ENCODE data around the gene PITX1. TPM values are rescaled to one million over a fixed set of nuclear protein-coding genes. Genes with fewer than 3 reads are reported as not detected.

PITX1 gene
- total and polyA plus RNA-seq, 2 donors (not counting 3 experiments of a cell fraction or from before 2014, with no cell fraction given), result 0.48 to 6.0 TPM

DNA sequence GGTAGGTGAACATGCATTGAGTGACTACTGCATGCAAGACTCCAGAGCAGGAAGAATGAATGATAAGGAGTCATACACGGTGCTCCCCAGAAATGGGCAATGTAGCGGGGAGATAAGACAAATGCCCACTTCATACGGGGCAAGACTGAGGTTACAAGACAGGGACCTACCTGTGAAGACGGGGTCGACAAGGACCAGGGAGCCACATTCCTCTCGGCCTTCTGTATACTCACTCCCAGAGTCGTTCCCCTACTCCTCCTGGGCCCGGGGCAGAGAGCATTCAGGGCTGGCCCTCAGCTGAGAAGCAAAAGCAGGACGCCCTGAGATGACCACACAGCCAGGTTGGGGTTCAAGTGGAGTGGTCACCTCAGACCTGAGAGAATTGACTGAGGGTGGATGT, 26.7 kb downstream of the PITX1 start:
- no peaks in the 10 kb centered on the region for H4K20me1 ChIP-seq (replicated peaks; ENCODE audit: control insufficient read depth, extremely low read depth, insufficient read depth, low read length)
- POLR2A ChIA-PET, result no interaction called here
- no peak overlapping the region for H3K9ac ChIP-seq (replicated peaks; ENCODE audit: extremely low read depth, insufficient read depth, low read length)
- H3K36me3 ChIP-seq (ENCODE audit: control insufficient read depth in 2 of 2, extremely low read depth in 1 of 2, insufficient read depth in 2 of 2, low read length in 2 of 2), result no peaks in the 10 kb centered on the region
- no peaks in the 10 kb centered on the region for H3K4me1 ChIP-seq (ENCODE audit: control insufficient read depth, extremely low read depth, insufficient read depth, low read length)
- BruUV-seq (replicated peaks), result no TSS peak
- dilution Hi-C loops (cut with MboI; ENCODE audit: extremely low pct_ligation_motif_present, low sequenced_read_pairs), result no loop called here
- DNase-seq (ENCODE audit: low read depth, low spot score) (no peak), FAIRE-seq (no peak)
- TF ChIP-seq MYC (IDR thresholded peaks at IDR 0.05; ENCODE audit: low read depth, low read length), result no peak
- no peak for TF ChIP-seq CTCF (IDR thresholded peaks at IDR 0.05; ENCODE audit: extremely low read depth in 1 of 2, insufficient read depth in 1 of 2, low read depth in 1 of 2, low read length in 2 of 2)
- no peak for TF ChIP-seq JUN (IDR thresholded peaks at IDR 0.05; ENCODE audit: borderline replicate concordance, insufficient read depth, insufficient read length, low read depth)
- TF ChIP-seq POLR2AphosphoS5 (IDR thresholded peaks at IDR 0.05; ENCODE audit: insufficient read depth, low read depth, low read length), result no peak
- no peak for TF ChIP-seq GATA2 (IDR thresholded peaks at IDR 0.05; ENCODE audit: insufficient read depth, insufficient read length, low read depth, low read length)
- no peak for TF ChIP-seq FOS (IDR thresholded peaks at IDR 0.05; ENCODE audit: borderline replicate concordance, insufficient read depth, low read length)
- TF ChIP-seq EZH2 (IDR thresholded peaks at IDR 0.05; ENCODE audit: borderline replicate concordance, low read depth, low read length, severe bottlenecking), result no peak
- TF ChIP-seq MAX (IDR thresholded peaks at IDR 0.05; ENCODE audit: insufficient read depth, insufficient read length), result no peak
- no peak for TF ChIP-seq POLR2A (IDR thresholded peaks at IDR 0.05; ENCODE audit: low read depth, low read length)
- H3K27me3 ChIP-seq (ENCODE audit: control insufficient read depth in 2 of 2, insufficient read depth in 2 of 2, low read length in 2 of 2), result peaks cover 0 to 1% of the 10 kb centered on the region in 2 experiments
- H3K9me3 ChIP-seq (replicated peaks; ENCODE audit: control insufficient read depth, insufficient read depth, low read length), result no peaks in the 10 kb centered on the region
- H2AFZ ChIP-seq (ENCODE audit: low read depth, low read length), result no peak overlapping the region
- H3K4me3 ChIP-seq (replicated peaks in 1 of 3; ENCODE audit: insufficient read depth in 1 of 3, low read depth in 1 of 3, low read length in 3 of 3), result no peak overlapping the region
- no peak overlapping the region for H3K27ac ChIP-seq (ENCODE audit: insufficient read depth, low read depth, low read length)
- no peak overlapping the region for H3K4me2 ChIP-seq (ENCODE audit: insufficient read depth, low read length)
- no peaks in the 10 kb centered on the region for H3K79me2 ChIP-seq (ENCODE audit: control insufficient read depth, insufficient read depth, low read length)
- intact Hi-C loops (cut with micrococcal nuclease), result no loop called here
- no peaks in the 10 kb centered on the region for H3K9me1 ChIP-seq (replicated peaks; ENCODE audit: control insufficient read depth, extremely low read depth, insufficient read depth, low read length)
- CTCF ChIA-PET, result no interaction called here
